NCI-H2107 (cell line): ENCODE data around the gene CRTC1.

Experiments
- DNase-seq: peaks from one replicate; lab custom pipeline; 2025; lab: John Stamatoyannopoulos, UW

The CRTC1 gene

GRCh38 chr19:18749362-18750231, 66.1 kb downstream of the CRTC1 start:
- no peak for DNase-seq

GRCh38 chr19:18750295-18750970, 67.0 kb downstream of the CRTC1 start:
- no peak for DNase-seq

GRCh38 chr19:18751571-18751970, 68.1 kb downstream of the CRTC1 start:
- no peak for DNase-seq

- DNase-seq = no peak
Observed at GRCh38 chr19:18754501-18754900, 71.0 kb downstream of the CRTC1 start.

GRCh38 chr19:18756896-18757295, 73.4 kb downstream of the CRTC1 start:
- no peak for DNase-seq

GRCh38 chr19:18759304-18759994, 76.0 kb downstream of the CRTC1 start:
- DNase-seq = no peak

- DNase-seq = no peak
Observed at GRCh38 chr19:18759995-18760426, 76.5 kb downstream of the CRTC1 start.

GRCh38 chr19:18760440-18761383, 77.2 kb downstream of the CRTC1 start:
- no peak for DNase-seq

GRCh38 chr19:18761531-18762110, 78.1 kb downstream of the CRTC1 start:
- DNase-seq = no peak

- peak; percentile 49 for DNase-seq
Observed at GRCh38 chr19:18762125-18763023, 78.9 kb downstream of the CRTC1 start.

GRCh38 chr19:18763674-18764590, 80.5 kb downstream of the CRTC1 start:
- DNase-seq = no peak

GRCh38 chr19:18764591-18765051, 81.1 kb downstream of the CRTC1 start:
- no peak for DNase-seq

- peak; percentile 38 for DNase-seq
Observed at GRCh38 chr19:18765224-18765623, 81.7 kb downstream of the CRTC1 start.

- DNase-seq = no peak
Observed at GRCh38 chr19:18768046-18768771, 84.7 kb downstream of the CRTC1 start.

GRCh38 chr19:18768997-18769891, 85.8 kb downstream of the CRTC1 start:
- no peak for DNase-seq

GRCh38 chr19:18769989-18770528, 86.6 kb downstream of the CRTC1 start:
- no peak for DNase-seq
